ENCODE data around the gene MSMO1. TPM values are rescaled to one million over a fixed set of nuclear protein-coding genes. Genes with fewer than 3 reads are reported as not detected.

Gene MSMO1
- polyA plus RNA-seq, 3 donors = 59.6 to 90.0 (median 73.1) TPM

- no peak for DNase-seq
These were observed 24.1 kb downstream of the MSMO1 start for GRCh38 chr4:165351359-165352130.

GRCh38 chr4:165355900-165356300, 28.4 kb downstream of the MSMO1 start:
- DNase-seq = peak; percentile 47

GRCh38 chr4:165359506-165359905, 32.0 kb downstream of the MSMO1 start:
- no peak for DNase-seq

GRCh38 chr4:165360041-165360695, 32.7 kb downstream of the MSMO1 start:
- no peak for DNase-seq

- DNase-seq = no peak
These were observed 33.7 kb downstream of the MSMO1 start for GRCh38 chr4:165360985-165361670.

GRCh38 chr4:165361810-165362209, 34.3 kb downstream of the MSMO1 start:
- DNase-seq = no peak

GRCh38 chr4:165364452-165365080, 37.1 kb downstream of the MSMO1 start:
- DNase-seq = no peak

GRCh38 chr4:165367040-165367439, 39.6 kb downstream of the MSMO1 start:
- DNase-seq = no peak

GRCh38 chr4:165368114-165368513, 40.6 kb downstream of the MSMO1 start:
- no peak for DNase-seq

- no peak for DNase-seq
These were observed 41.1 kb downstream of the MSMO1 start for GRCh38 chr4:165368567-165368966.

- no peak for DNase-seq
These were observed 42.1 kb downstream of the MSMO1 start for GRCh38 chr4:165369522-165369921.

GRCh38 chr4:165370530-165370929, 43.1 kb downstream of the MSMO1 start:
- DNase-seq = no peak

- DNase-seq = no peak
These were observed 48.0 kb downstream of the MSMO1 start for GRCh38 chr4:165375465-165375864.

GRCh38 chr4:165378398-165378744, 50.9 kb downstream of the MSMO1 start:
- no peak for DNase-seq

- peak; percentile 79 for DNase-seq
These were observed 51.5 kb downstream of the MSMO1 start, which contains the start of gene CPE for GRCh38 chr4:165378745-165379677. Gene CPE, plus strand, starts transcription at chr4:165379008. Its CDS starts 214 bp downstream, at chr4:165379222.

- DNase-seq = no peak
These were observed 52.2 kb downstream of the MSMO1 start for GRCh38 chr4:165379678-165380064.

- DNase-seq = no peak
These were observed 53.3 kb downstream of the MSMO1 start for GRCh38 chr4:165380805-165381204.

- no peak for DNase-seq
These were observed 54.4 kb downstream of the MSMO1 start for GRCh38 chr4:165381821-165382373.

- no peak for DNase-seq
These were observed 55.2 kb downstream of the MSMO1 start for GRCh38 chr4:165382640-165383039.

GRCh38 chr4:165383591-165384073, 56.2 kb downstream of the MSMO1 start:
- no peak for DNase-seq

GRCh38 chr4:165384186-165384585, 56.7 kb downstream of the MSMO1 start:
- no peak for DNase-seq
